Loucy (cell line): ENCODE measurements around the gene MAN1B1.

Source experiments
- EZH2phosphoT487 ChIP-seq: fragments of 200-600 bp; IDR thresholded peaks from 2 replicates; pipeline ENCODE4 v1.6.1; 2018; ENCODE audit warnings: antibody characterized with exemption, mild to moderate bottlenecking, moderate library complexity, borderline replicate concordance
- TF ChIP-seq, protein P1 (sequence below): fragments of 200-600 bp; sonication (generic); conservative IDR thresholded peaks from 2 replicates; pipeline ENCODE4 v1.5.1; 2014; ENCODE audit warnings: mild to moderate bottlenecking, antibody characterized with exemption, low read length

DNA sequence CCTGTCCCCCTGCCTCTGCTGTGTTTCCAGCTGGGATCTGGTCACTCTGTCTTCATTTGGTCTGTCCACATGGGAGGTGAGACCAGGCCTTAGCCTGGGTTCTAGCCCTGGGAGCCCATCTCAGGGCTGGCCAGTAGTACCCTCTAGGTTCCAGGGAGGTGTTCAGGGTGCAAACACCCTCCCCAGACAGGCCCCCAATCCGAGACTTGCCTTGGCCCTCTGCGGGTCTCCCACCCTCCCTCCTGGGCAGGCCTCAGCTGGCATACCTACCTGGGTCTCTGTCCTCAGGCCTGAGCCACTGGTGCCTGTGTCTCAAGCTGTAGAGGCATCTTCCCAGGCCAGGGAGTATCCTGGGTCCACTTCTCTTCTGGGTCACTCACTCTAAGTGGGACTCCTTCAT is 15.5 kb upstream of the MAN1B1 start:
- TF ChIP-seq, protein P1, sequence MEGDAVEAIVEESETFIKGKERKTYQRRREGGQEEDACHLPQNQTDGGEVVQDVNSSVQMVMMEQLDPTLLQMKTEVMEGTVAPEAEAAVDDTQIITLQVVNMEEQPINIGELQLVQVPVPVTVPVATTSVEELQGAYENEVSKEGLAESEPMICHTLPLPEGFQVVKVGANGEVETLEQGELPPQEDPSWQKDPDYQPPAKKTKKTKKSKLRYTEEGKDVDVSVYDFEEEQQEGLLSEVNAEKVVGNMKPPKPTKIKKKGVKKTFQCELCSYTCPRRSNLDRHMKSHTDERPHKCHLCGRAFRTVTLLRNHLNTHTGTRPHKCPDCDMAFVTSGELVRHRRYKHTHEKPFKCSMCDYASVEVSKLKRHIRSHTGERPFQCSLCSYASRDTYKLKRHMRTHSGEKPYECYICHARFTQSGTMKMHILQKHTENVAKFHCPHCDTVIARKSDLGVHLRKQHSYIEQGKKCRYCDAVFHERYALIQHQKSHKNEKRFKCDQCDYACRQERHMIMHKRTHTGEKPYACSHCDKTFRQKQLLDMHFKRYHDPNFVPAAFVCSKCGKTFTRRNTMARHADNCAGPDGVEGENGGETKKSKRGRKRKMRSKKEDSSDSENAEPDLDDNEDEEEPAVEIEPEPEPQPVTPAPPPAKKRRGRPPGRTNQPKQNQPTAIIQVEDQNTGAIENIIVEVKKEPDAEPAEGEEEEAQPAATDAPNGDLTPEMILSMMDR: no peak
- TF ChIP-seq EZH2phosphoT487: no peak
